HepG2 (cell line): ENCODE data around the gene DSG2. TPM values are rescaled to one million over a fixed set of nuclear protein-coding genes. Genes with fewer than 3 reads are reported as not detected.
A peak's percentile ranks its signal among the peaks of the same experiment; 100 is the strongest.

ENCODE experiments used
- ATAC-seq: fragments of 200-7000 bp; cut with Tn5 transposase; 3 replicates; pipeline ENCODE4 v1.9.1; 2020; ENCODE audit warnings: mild to moderate bottlenecking, moderate library complexity
- BruUV-seq: library from RNA; stranded (reverse); fragments of 400-500 nt; replicated peaks from 2 replicates; lab custom pipeline; 2021; lab: Mats Ljungman, UMichigan
- CTCF ChIA-PET: fragments of 300-600 bp; formaldehyde crosslinking; extraction: SDS; loops from one replicate; lab custom pipeline; 2021; ENCODE audit warnings: low total read pairs, inconsistent platforms, low intra/inter-chr PET ratio; lab: Yijun Ruan, JAX
- POLR2A ChIA-PET: fragments of 350-600 bp; sonication (Branson Sonifier 250); formaldehyde crosslinking; loops from one replicate; lab custom pipeline; 2020; ENCODE audit warnings: antibody characterized with exemption, inconsistent platforms; lab: Yijun Ruan, JAX
- DNase-seq: peaks from one replicate; pipeline ENCODE4 v3.0.0-alpha.2; 2015; ENCODE audit warnings: low spot score
- FAIRE-seq: peaks from 3 replicates; lab custom pipeline; 2011; peaks lifted over from hg19 to GRCh38; lab: Jason Lieb, UNC
- H2AFZ ChIP-seq: one replicate; pipeline ENCODE4 v1.6.1; 2011; ENCODE audit warnings: low read length, inconsistent platforms
- H3K27ac ChIP-seq: fragments of 300-600 bp; 3 replicates; pipeline ENCODE4 v1.8.0; 2011; ENCODE audit warnings: mixed run types, mild to moderate bottlenecking, mixed read lengths, low read length, inconsistent platforms; ENCODE audit not compliant: insufficient read depth; ENCODE audit errors: extremely low read length
- H3K27me3 ChIP-seq, 2 experiments: fragments of 200-600 bp in 1 of 2; 2 replicates in 1 of 2; 3 replicates in 1 of 2; pipeline versions ENCODE4 v1.6.0 to v1.8.0; 2011; ENCODE audit warnings: low read length in 2 of 2, mild to moderate bottlenecking in 2 of 2, moderate library complexity in 2 of 2, inconsistent platforms in 1 of 2; ENCODE audit not compliant: insufficient read depth in 2 of 2, control insufficient read depth in 1 of 2
- H3K36me3 ChIP-seq, 2 experiments: fragments of 200-600 bp in 1 of 2; replicated peaks in 1 of 2; 2 replicates in 1 of 2; 3 replicates in 1 of 2; pipeline versions ENCODE4 v1.5.1 to v1.8.0; 2011; ENCODE audit warnings: low read length in 2 of 2, inconsistent platforms in 1 of 2; ENCODE audit not compliant: insufficient read depth in 2 of 2, control insufficient read depth in 1 of 2
- H3K4me1 ChIP-seq: 2 replicates; pipeline ENCODE4 v1.5.1; 2012; ENCODE audit warnings: low read length, inconsistent platforms; ENCODE audit not compliant: insufficient read depth
- H3K4me2 ChIP-seq: 2 replicates; pipeline ENCODE4 v1.6.0; 2011; ENCODE audit warnings: low read depth, low read length, inconsistent platforms
- H3K4me3 ChIP-seq, 3 experiments: fragments of 200-600 bp in 1 of 3; sonication (generic), shearing (Covaris generic) in 1 of 3; replicated peaks in 1 of 3; 2 replicates each; pipeline ENCODE4 v1.5.1; 2011 to 2016; ENCODE audit warnings: low read length in 3 of 3, inconsistent platforms in 2 of 3, low read depth in 2 of 3, mild to moderate bottlenecking in 2 of 3, control low read depth in 1 of 3, mixed read lengths in 1 of 3; ENCODE audit not compliant: insufficient read depth in 1 of 3
- H3K79me2 ChIP-seq: one replicate; pipeline ENCODE4 v1.6.1; 2011; ENCODE audit warnings: low read length, inconsistent platforms; ENCODE audit not compliant: insufficient read depth
- H3K9ac ChIP-seq: 2 replicates; pipeline ENCODE4 v1.6.0; 2011; ENCODE audit warnings: mild to moderate bottlenecking, low read depth, low read length, inconsistent platforms; ENCODE audit not compliant: insufficient read depth
- H3K9me3 ChIP-seq: 2 replicates; pipeline ENCODE4 v1.5.1; 2012; ENCODE audit warnings: mild to moderate bottlenecking, low read length
- H4K20me1 ChIP-seq: 2 replicates; pipeline ENCODE4 v1.6.0; 2011; ENCODE audit warnings: inconsistent platforms, mild to moderate bottlenecking, low read length, moderate library complexity; ENCODE audit not compliant: insufficient read depth
- AHR ChIP-seq: IDR thresholded peaks from 2 replicates; pipeline ENCODE4 v1.6.1; 2018; ENCODE audit warnings: missing genetic modification reagents, missing compliant biosample characterization
- ARNT ChIP-seq: fragments of 450-650 bp; IDR thresholded peaks from 2 replicates; pipeline ENCODE4 v1.6.1; 2017
- DNMT3B ChIP-seq: conservative IDR thresholded peaks from 2 replicates; pipeline ENCODE4 v1.6.1; 2016; ENCODE audit warnings: missing biosample characterization, control low read depth
- ELF1 ChIP-seq: sonication (generic); formaldehyde crosslinking; IDR thresholded peaks from 2 replicates; pipeline ENCODE4 v1.4.0; 2020; ENCODE audit warnings: missing genetic modification reagents
- ETV5 ChIP-seq: IDR thresholded peaks from 2 replicates; pipeline ENCODE4 v1.6.1; 2018; ENCODE audit warnings: missing biosample characterization, missing genetic modification reagents, inconsistent platforms, borderline replicate concordance
- FOXK1 ChIP-seq: sonication (generic); formaldehyde crosslinking; IDR thresholded peaks from 2 replicates; pipeline ENCODE4 v1.4.0; 2020; ENCODE audit warnings: low read depth, missing genetic modification reagents, borderline replicate concordance
- HOMEZ ChIP-seq: IDR thresholded peaks from 2 replicates; pipeline ENCODE4 v1.6.1; 2016; ENCODE audit warnings: low read depth
- NR2F6 ChIP-seq, 2 experiments: IDR thresholded peaks; 2 replicates each; pipeline ENCODE4 v1.6.1; 2016; ENCODE audit warnings: antibody characterized with exemption in 1 of 2, mild to moderate bottlenecking in 1 of 2
- PHB2 ChIP-seq: fragments of 450-650 bp; IDR thresholded peaks from 2 replicates; pipeline ENCODE4 v1.6.1; 2018; ENCODE audit not compliant: partially characterized antibody
- POLR2AphosphoS5 ChIP-seq: IDR thresholded peaks from 2 replicates; pipeline ENCODE4 v1.6.1; 2012; ENCODE audit warnings: low read depth, low read length
- PPARG ChIP-seq: conservative IDR thresholded peaks from 2 replicates; pipeline ENCODE4 v1.6.1; 2016; ENCODE audit warnings: missing biosample characterization, missing genetic modification reagents
- RFXAP ChIP-seq: sonication (generic); formaldehyde crosslinking; IDR thresholded peaks from 2 replicates; pipeline ENCODE4 v1.4.0; 2020; ENCODE audit warnings: missing genetic modification reagents, borderline replicate concordance
- RORA ChIP-seq: sonication (generic); formaldehyde crosslinking; IDR thresholded peaks from 2 replicates; pipeline ENCODE4 v1.5.0; 2020; ENCODE audit warnings: mild to moderate bottlenecking, missing genetic modification reagents, moderate library complexity
- SAP130 ChIP-seq: IDR thresholded peaks from 2 replicates; pipeline ENCODE4 v1.6.1; 2016; ENCODE audit warnings: low read depth
- TBP ChIP-seq: sonication (generic); formaldehyde crosslinking; IDR thresholded peaks from 2 replicates; pipeline ENCODE4 v1.5.0; 2020; ENCODE audit warnings: missing genetic modification reagents
- TBX3 ChIP-seq: fragments of 450-650 bp; IDR thresholded peaks from 2 replicates; pipeline ENCODE4 v1.6.1; 2017; ENCODE audit warnings: antibody characterized with exemption, mild to moderate bottlenecking, inconsistent platforms, borderline replicate concordance
- ZNF678 ChIP-seq: sonication (generic); formaldehyde crosslinking; IDR thresholded peaks from 2 replicates; pipeline ENCODE4 v1.4.0; 2020; ENCODE audit warnings: mild to moderate bottlenecking, missing genetic modification reagents
- ZNF772 ChIP-seq: sonication (generic); formaldehyde crosslinking; IDR thresholded peaks from 2 replicates; pipeline ENCODE4 v1.5.0; 2020; ENCODE audit warnings: mild to moderate bottlenecking, missing genetic modification reagents
- ZNF883 ChIP-seq: sonication (generic); formaldehyde crosslinking; IDR thresholded peaks from 2 replicates; pipeline ENCODE4 v1.5.1; 2020; ENCODE audit warnings: mild to moderate bottlenecking, missing genetic modification reagents; ENCODE audit errors: not compliant biosample characterization
- WGBS: methylation state at CpG from one replicate; pipeline ENCODE4 v1.1.6; 2017; ENCODE audit warnings: low lambda C conversion rate; 5-methylcytosine and 5-hydroxymethylcytosine counted together
- in situ Hi-C: cut with HindIII; loops from 2 replicates; pipeline ENCODE4 v1.10.0; 2017; ENCODE audit warnings: low pct_unique_long_range_greater_than_20kb; ENCODE audit not compliant: extremely low pct_ligation_motif_present
- intact Hi-C: fragments of 100-400 bp; cut with micrococcal nuclease; formaldehyde crosslinking; loops from one replicate; pipeline ENCODE4 v1.10.0; 2022; ENCODE audit not compliant: unreplicated experiment
- polyA plus RNA-seq, 8 experiments: library from polyadenylated mRNA; depleted of rRNA in 3 of 8; stranded (reverse) in 7 of 8; unstranded in 1 of 8; fragments of >200 nt; fragmentation: Illumina TruSeq in 4 of 8; extraction: Trizol in 4 of 8; gene quantifications; 2 replicates each; pipeline versions ENCODE4 v1.2.1 to v1.2.3, GENCODE V29; 2011 to 2016; ENCODE audit warnings: low read depth in 4 of 8, missing spikeins in 1 of 8, mixed read lengths in 1 of 8; ENCODE audit not compliant: insufficient read depth in 1 of 8
- total RNA-seq, 5 experiments: library from RNA; depleted of rRNA; stranded (reverse); fragments of >200 nt; fragmentation: Illumina TruSeq; extraction: Trizol; gene quantifications; 2 replicates each; pipeline ENCODE4 v1.2.3, GENCODE V29; 2016; ENCODE audit warnings: low read depth in 1 of 5
- TF ChIP-seq, protein P1 (sequence below): sonication (generic); formaldehyde crosslinking; IDR thresholded peaks from 2 replicates; pipeline ENCODE4 v1.4.0; 2020; ENCODE audit warnings: missing genetic modification reagents
- TF ChIP-seq, protein P2 (sequence below): sonication (generic); formaldehyde crosslinking; IDR thresholded peaks from 2 replicates; pipeline ENCODE4 v1.8.1; 2023; ENCODE audit warnings: mild to moderate bottlenecking, missing genetic modification reagents, borderline replicate concordance
- TF ChIP-seq, protein P3 (sequence below): sonication (generic); formaldehyde crosslinking; conservative IDR thresholded peaks from 2 replicates; pipeline ENCODE4 v1.8.0; 2022; ENCODE audit warnings: mild to moderate bottlenecking, moderate library complexity, missing genetic modification reagents

The DSG2 gene
- total and polyA plus RNA-seq, 2 of the 13 experiments (the other 11 are each of a cell fraction or from before 2014, with no cell fraction given): 23.3 to 66.7 TPM

GRCh38 chr18:31509571-31509970 lies 11.6 kb downstream of the DSG2 start:
- Histone ChIP-seq H3K9ac (no peak overlapping the region), H4K20me1 (peaks cover 3% of the 10 kb centered on the region; the same call in 1 of the 2 replicates), H2AFZ (no peak overlapping the region), H3K79me2 (peaks cover 48% of the 10 kb centered on the region), H3K4me2 (0 out of 2 replicates have a peak overlapping the region, but pooled peaks have one; percentile 19), H3K9me3 (no peaks in the 10 kb centered on the region), H3K27ac (peak overlapping the region; percentile 66), H3K4me1 (peaks cover 58% of the 10 kb centered on the region), H3K4me3 (no peak overlapping the region), H3K36me3 (0 out of 5 replicates have a peak, but pooled peaks cover 0 to 2% of the 10 kb centered on the region in 2 experiments), H3K27me3 (no peaks in the 10 kb centered on the region)
- WGBS: 35% methylated on average over 3 of the region's 3 CpGs
- intact Hi-C loops: no loop called here
- CTCF ChIA-PET: no interaction called here
- peak; percentile 61 for ATAC-seq
- DNase-seq: peak; percentile 80
- POLR2A ChIA-PET: interaction anchor here (1.1 to 2.3 kb wide), 5 partner anchors 10 to 306 kb away, joined by 3 to 10 read pairs (median 5); partner anchors contain the start of genes DSG2 and TTR
- in situ Hi-C loops: no loop called here
- peak; percentile 72 for FAIRE-seq
- BruUV-seq: no TSS peak
- TF ChIP-seq RFXAP (CRISPR knock-in tag) (no peak), NR2F6 (IDR thresholded peaks at IDR 0.05) (no peak), NR2F6 (CRISPR knock-in tag; IDR thresholded peaks at IDR 0.05) (0 out of 2 replicates have a peak, but pooled peaks have one; percentile 15), ZNF772 (CRISPR knock-in tag) (no peak), ZNF678 (CRISPR knock-in tag) (no peak), ARNT (no peak), PHB2 (no peak), PPARG (CRISPR knock-in tag) (no peak), HOMEZ (CRISPR knock-in tag) (no peak), RORA (no peak), FOXK1 (CRISPR knock-in tag) (no peak), TBX3 (no peak), ELF1 (CRISPR knock-in tag) (no peak), AHR (CRISPR knock-in tag) (no peak), DNMT3B (CRISPR knock-in tag) (no peak), ETV5 (peak; percentile 14; the same call in 1 of the 2 replicates), SAP130 (CRISPR knock-in tag) (peak; percentile 40), POLR2AphosphoS5 (no peak), TBP (CRISPR knock-in tag) (no peak), ZNF883 (no peak)
- TF ChIP-seq, protein P1, sequence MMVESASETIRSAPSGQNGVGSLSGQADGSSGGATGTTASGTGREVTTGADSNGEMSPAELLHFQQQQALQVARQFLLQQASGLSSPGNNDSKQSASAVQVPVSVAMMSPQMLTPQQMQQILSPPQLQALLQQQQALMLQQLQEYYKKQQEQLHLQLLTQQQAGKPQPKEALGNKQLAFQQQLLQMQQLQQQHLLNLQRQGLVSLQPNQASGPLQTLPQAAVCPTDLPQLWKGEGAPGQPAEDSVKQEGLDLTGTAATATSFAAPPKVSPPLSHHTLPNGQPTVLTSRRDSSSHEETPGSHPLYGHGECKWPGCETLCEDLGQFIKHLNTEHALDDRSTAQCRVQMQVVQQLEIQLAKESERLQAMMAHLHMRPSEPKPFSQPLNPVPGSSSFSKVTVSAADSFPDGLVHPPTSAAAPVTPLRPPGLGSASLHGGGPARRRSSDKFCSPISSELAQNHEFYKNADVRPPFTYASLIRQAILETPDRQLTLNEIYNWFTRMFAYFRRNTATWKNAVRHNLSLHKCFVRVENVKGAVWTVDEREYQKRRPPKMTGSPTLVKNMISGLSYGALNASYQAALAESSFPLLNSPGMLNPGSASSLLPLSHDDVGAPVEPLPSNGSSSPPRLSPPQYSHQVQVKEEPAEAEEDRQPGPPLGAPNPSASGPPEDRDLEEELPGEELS (CRISPR knock-in tag): no peak
- TF ChIP-seq, protein P2, sequence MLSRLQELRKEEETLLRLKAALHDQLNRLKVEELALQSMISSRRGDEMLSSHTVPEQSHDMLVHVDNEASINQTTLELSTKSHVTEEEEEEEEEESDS: no peak
- TF ChIP-seq, protein P3, sequence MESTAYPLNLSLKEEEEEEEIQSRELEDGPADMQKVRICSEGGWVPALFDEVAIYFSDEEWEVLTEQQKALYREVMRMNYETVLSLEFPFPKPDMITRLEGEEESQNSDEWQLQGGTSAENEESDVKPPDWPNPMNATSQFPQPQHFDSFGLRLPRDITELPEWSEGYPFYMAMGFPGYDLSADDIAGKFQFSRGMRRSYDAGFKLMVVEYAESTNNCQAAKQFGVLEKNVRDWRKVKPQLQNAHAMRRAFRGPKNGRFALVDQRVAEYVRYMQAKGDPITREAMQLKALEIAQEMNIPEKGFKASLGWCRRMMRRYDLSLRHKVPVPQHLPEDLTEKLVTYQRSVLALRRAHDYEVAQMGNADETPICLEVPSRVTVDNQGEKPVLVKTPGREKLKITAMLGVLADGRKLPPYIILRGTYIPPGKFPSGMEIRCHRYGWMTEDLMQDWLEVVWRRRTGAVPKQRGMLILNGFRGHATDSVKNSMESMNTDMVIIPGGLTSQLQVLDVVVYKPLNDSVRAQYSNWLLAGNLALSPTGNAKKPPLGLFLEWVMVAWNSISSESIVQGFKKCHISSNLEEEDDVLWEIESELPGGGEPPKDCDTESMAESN (CRISPR knock-in tag): no peak
